Measurements from ENCODE around the gene PDE2A.

GRCh38 chr11:72595292-72595684 lies 78.9 kb downstream of the PDE2A start:
- TF ChIP-seq CTCF (IDR thresholded peaks at IDR 0.05) = no peak
- TF ChIP-seq POLR2A (IDR thresholded peaks at IDR 0.05) = no peak

Data from lower leg skin (tissue), 3 donors.